GM21723 (cell line): ENCODE data around the gene CEACAM19.
"Not testable (repeated sequence)": the region's sequence is repeated elsewhere in the genome, so short reads cannot be mapped to it uniquely, and the experiment has no call there.

ENCODE experiments used
- ATAC-seq: cut with Tn5 transposase; IDR thresholded peaks from one replicate; pipeline ENCODE4 v1.9.1; 2021; ENCODE audit warnings: mild to moderate bottlenecking, moderate library complexity; ENCODE audit not compliant: unreplicated experiment

Gene CEACAM19

DNA sequence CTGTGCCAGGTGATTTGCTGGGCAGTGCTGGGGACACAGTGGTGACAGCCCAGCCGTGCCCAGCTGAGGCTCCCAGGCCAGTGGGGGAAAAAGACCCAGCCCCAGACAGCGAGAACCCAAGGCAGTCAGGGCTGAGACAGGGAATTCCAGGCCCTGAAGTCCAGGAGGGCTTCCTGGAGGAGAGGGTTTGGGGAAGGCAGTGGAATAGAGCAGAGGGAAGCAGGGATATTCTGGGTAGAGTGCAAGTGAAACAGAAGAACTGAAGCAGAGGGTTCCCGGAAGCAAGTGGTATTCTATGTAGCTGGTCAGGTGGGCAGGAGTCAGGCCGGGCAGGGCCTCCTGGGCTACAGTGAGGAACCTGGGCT lies 26.4 kb downstream of the CEACAM19 start:
- no peak for ATAC-seq

DNA sequence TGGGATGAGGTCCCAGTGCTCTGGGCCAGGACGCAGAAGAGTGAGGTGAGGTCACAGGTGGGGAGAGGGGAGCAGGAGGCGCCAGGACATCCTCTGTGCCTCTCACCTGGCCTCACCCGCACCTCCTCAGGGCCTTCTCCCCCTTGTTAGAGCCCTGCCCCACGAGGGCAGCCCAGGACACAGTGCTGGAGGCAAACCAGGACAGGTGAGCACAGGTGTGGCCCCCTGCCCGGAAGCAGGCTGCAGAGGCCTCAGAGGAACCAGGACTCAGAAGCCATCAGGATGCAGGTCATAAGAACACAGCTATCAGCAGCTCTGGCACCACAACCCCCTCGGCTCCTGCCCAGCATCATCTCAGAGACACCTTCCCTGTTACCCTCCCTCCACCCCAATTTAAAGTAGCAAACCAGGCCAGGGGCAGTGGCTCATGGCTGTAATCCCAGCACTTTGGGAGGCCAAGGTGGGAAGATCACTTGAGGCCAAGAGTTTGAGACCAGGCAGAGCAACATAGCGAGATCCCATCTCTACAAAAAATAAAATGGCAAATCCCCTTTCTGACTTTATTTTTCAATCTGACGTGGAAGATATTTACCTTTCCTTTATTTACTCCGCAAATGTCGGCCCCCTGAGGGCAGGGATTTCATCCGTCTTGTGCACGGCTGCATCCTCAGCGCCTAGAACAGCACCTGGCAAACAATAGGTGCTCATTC lies 27.4 kb downstream of the CEACAM19 start, which contains the start of gene CEACAM16:
CEACAM16 (plus strand) TSS at position 660 of the 710 bp plus-strand sequence. CDS start 2,306 bp downstream, outside the sequence.
- ATAC-seq, result no peak

DNA sequence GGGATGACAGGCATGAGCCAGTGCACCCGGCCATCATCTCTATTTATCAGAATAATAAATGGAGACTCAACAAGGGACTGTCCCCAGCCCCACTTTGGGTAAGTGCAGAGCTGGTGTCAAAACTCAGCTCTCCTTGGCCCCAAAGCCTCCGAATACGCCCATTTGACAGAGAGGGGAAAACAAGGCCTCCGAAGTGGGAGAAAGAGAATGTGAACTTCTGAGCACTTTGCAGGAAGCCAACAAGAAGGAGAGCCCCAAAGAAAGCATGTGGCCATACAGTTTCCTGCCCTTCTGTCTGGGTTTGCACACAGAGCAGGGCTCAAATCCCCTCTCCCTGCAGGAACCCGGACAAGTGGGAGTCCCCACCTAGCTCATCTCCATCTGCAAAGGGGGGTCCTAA lies 29.3 kb downstream of the CEACAM19 start:
- no peak for ATAC-seq

- ATAC-seq, result no peak
Observed at GRCh38 chr19:44701228-44701627, 29.9 kb downstream of the CEACAM19 start.

GRCh38 chr19:44702551-44703176 lies 31.4 kb downstream of the CEACAM19 start:
- ATAC-seq, result no peak

DNA sequence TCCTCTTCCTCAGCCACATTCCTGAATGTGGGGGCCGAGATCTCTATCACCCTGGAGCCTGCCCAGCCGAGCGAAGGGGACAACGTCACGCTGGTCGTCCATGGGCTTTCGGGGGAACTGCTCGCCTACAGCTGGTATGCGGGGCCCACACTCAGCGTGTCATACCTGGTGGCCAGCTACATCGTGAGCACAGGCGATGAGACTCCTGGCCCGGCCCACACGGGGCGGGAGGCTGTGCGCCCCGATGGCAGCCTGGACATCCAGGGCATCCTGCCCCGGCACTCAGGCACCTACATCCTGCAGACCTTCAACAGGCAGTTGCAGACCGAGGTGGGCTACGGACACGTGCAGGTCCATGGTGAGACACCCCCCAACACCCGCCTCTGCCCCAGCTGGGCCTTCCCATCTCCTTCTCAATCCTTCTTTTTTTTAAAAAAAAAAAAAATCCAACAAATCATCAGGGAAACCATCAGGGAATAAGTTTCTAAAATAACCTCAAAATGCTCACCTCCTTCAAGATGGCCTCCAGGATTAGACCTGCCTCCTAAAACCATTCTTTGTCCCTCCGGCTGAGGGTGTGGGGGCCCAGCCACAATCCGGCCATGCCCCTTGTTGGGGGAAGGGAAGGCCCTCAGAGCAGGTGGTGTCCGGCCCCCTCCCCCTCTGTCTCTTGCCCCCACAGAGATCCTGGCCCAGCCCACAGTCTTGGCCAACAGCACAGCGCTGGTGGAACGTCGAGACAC lies 32.2 kb downstream of the CEACAM19 start:
- no peak for ATAC-seq

- no peak for ATAC-seq
Observed at GRCh38 chr19:44704982-44705381, 33.7 kb downstream of the CEACAM19 start.

- ATAC-seq, result no peak
Observed at GRCh38 chr19:44705502-44706010, 34.3 kb downstream of the CEACAM19 start.

GRCh38 chr19:44706506-44707236 lies 35.4 kb downstream of the CEACAM19 start:
- ATAC-seq, result no peak

DNA sequence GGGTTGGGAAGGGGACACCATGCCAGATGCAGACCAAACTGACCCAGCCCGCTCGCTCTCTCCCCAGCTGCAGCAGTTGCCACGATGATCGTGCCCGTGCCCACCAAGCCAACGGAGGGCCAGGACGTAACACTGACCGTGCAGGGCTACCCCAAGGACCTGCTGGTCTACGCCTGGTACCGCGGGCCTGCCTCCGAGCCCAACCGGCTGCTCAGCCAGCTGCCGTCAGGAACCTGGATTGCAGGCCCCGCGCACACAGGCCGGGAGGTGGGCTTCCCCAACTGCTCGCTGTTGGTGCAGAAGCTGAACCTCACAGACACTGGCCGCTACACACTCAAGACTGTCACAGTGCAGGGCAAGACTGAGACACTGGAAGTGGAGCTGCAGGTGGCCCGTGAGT lies 36.5 kb downstream of the CEACAM19 start:
- ATAC-seq, result no peak

DNA sequence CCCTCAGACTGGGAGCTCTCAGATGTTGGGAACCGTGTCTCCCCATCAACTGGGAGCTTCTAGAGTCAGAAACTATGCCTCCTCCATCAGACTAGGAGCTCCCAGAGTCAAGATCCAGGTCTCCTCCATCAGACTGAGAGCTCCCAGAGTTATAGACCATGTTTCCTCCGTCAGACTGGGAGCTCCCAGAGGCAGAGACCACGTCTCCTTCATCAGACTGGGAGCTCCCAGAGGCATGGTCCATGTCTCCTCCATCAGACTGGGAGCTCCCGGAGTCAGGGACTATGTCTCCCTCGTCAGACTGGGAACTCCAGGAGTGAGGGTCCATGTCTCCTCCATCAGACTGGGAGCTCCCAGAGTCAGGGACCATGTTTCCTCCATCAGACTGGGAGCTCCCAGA lies 37.7 kb downstream of the CEACAM19 start:
- no peak for ATAC-seq

- ATAC-seq, result not testable (repeated sequence)
Observed at GRCh38 chr19:44709434-44710266, 38.4 kb downstream of the CEACAM19 start.

GRCh38 chr19:44710483-44710882 lies 39.2 kb downstream of the CEACAM19 start:
- ATAC-seq, result no peak

GRCh38 chr19:44712864-44713515 lies 41.7 kb downstream of the CEACAM19 start:
- ATAC-seq, result no peak

- no peak for ATAC-seq
Observed at GRCh38 chr19:44714597-44715169, 43.4 kb downstream of the CEACAM19 start.

- ATAC-seq, result no peak
Observed at GRCh38 chr19:44717603-44718002, 46.3 kb downstream of the CEACAM19 start.

DNA sequence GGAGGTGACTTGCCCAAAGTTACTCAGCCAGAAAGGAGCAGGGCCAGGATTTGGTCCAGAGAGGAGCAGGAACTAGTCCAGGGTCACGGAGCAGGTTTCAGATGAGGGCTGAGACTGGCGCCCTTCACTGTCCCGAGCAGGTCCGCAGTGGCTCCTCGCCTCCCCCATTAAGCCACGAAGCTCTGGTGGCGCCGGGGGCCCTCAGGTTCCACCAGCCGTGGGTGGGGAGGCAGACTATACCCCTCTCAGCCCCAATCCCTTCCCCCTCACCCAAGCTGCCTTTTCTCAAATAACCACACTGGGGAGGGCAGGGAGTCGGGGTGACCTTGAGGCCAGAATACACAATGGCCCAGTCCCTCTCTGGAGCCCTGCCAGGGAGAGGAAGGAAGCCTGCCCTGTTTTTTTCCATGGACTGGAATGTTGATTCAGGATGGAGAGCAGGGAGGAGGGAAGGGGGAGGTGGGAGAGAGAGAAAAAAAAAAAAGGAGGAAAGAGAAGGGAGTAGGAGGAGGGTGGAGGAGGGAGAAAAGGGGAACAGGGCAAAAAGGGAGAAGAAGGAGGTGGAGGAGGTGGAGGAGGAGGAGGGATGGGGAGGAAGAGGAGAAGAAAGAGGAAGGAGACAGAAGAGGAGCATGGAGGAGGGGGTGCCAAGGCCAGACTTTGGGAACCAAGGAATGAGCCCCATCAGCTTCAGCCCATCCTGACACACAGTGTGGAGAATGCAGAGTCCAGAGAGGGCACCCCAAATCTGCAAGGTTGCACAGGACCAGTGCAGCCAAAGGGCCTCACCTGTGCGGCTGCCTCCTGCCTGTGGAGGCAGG lies 47.4 kb downstream of the CEACAM19 start:
- no peak for ATAC-seq

DNA sequence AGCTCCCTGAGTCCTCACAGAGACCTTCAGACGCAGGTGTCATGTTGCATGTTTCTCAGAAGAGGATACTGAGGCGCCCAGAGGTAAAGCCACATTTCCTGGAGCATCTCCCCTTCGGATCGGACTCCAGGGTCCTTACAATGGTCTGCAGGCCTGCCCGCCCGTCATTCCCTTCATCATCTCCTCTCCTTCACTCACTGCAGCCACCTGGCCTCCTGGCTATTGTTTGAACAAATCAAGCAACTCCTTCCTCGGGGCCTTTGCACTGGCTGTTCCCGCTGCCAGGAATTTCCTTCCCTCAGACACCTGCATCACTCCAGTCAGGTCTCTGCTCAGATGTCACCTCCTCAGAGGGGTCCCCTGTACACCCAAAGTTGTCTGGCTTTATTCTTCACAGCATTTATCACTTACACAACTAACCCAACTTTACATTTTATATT lies 48.0 kb downstream of the CEACAM19 start:
- no peak for ATAC-seq
